Ramos (cell line): ENCODE results near the gene RAB8B.
"Not testable (repeated sequence)": the region's sequence is repeated elsewhere in the genome, so short reads cannot be mapped to it uniquely, and the experiment has no call there.

ENCODE experiments used
- in situ Hi-C: fragments of 300-500 bp; cut with MboI; formaldehyde crosslinking; loops from one replicate; pipeline ENCODE4 v1.14.3; 2022; ENCODE audit warnings: low sequenced_read_pairs; ENCODE audit not compliant: unreplicated experiment

Gene RAB8B

DNA sequence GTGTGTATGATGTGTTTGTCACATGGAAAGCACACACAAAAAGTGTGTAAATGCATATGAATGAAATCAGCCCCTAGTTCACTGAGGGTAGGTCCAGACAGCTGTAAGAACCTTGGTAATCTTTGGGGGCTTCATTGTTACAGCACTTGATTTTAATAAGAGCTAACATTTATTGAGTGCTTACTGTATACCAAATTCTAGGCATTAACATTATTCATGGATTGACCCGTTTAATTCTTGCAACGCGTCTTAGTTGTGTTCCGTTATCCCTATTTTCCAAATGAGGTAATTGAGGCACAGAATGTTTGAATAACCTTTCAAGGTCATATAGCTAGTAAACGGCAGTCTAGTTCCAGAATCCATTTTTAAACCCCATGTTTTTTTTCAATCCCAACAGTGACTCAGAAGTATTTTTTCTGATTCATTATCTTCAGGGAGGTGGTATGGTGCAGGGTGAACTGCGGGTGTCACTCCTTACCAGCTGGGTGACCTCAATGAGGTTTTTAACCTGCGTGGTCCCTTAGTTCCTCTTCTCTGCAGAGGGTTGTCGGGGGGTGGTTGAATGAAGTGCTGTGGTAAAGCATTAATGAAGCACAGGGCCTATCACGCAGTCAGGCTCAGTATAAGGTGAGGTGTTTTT is 14.2 kb downstream of the RAB8B start:
- in situ Hi-C loops: no loop called here

DNA sequence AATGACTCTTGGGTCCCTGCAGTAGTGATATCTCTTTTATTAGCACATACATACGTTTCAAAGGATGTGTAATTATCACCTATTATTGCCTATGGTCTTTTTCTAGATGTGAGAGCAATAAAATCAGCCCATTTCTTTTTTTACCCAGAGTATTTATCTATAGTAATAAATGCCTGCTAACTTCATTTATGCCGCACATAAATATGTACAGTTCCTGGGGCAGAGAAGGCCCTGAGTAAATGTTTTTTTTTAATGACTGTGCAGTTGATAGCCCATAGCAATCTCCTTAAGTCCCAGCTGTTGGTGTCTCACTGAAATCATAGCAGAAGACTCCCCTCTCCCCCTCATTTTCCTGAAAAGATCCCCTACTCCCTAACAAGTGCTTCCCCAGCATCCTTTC is 16.7 kb downstream of the RAB8B start:
- in situ Hi-C loops: no loop called here

DNA sequence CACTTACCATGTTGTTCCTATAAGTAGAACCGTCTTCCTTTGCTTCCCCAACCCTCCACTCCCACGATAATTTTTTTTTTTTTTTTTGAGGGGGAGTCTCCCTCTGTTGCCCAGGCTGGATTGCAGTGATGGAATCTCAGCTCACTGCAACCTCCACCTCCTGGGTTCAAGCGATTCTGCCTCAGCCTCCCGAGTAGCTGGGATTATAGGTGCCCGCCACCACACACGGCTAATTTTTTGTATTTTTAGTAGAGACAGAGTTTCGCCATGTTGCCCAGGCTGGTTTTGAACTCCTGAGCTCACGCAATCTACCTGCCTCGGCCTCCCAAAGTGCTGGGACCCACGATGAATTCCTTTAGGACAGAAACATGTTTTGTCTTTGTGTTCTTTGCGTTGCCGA is 19.4 kb downstream of the RAB8B start:
- in situ Hi-C loops: not testable (repeated sequence)

DNA sequence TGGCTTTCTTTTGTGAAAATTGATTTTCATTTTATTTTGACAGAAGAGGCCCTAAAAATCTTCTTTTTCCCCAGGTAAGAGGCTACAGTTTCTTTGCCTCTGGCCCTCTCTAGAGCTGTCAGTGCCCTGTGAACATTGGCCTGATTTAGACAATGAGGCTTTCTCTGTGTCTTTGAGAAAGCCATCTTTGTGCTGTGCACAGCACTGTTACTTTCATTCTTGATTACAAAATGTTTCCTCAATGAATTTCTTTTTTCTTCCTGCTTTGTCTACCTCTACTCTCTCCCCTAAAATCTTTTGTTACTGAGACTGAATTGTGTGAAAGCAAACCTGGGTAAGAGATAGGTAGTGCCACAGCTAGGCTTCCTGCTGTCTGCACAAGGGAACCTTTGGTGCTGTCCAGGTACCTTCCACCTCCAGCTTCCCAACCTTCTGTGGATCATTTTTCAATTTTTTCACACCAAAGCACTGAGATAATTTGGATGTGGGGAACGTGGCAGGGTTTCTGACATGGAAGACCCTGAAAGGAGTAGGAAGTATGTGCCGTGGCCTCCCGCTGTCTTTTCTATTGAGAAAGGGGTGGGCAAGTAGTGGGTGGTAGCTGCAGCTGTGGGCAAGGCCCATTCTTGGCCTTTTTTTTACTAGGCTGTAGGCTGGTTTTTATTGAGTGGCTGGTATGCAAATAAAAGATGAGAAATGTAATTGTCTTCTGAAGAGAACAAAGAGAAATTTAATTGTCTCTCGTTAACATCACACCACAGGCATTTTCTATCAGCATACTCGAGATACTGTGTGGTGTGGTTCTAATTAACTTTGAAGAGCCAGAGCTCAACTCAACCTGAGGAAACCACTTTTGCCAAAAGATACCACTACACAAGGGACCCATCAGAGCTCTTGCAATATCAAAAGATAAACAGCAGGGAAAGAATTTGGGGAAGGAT is 21.0 kb downstream of the RAB8B start:
- in situ Hi-C loops: no loop called here

DNA sequence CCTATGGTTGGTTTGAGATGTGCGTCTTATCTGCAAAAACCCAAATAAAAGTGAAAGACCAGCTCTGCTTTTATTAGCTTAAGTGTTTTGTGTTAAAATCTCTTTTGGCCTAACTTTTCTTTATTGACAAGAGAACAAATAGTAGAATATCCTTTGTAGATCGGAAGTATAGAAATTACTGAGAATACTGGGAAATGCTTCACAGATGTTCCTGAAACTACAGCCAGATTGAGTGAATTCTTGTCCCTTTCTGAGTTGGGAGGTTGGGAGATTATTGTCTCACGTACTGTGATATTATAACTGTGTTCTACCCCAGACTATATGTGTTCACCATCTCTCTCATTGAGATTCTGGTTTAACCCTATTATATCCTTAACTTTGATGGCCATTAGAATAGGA is 21.7 kb downstream of the RAB8B start:
- in situ Hi-C loops: no loop called here

DNA sequence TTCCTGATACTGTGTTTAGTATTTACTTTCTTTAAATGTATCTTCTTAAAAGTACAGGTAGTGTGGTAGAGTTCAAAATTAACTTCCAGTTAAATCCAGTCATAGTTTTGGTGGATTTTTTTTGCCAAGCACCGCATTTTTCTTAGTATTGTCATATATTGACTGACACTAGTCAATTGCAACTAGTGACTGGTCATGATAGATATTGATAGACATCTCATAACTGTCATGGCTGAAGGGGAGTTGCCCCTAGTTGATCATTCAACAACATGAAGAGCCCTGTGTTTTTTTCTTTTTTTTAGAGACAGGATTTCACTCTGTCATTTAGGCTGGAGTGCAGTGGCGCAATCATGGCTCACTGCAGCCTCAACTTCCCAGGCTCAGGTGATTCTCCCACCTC is 22.1 kb downstream of the RAB8B start:
- in situ Hi-C loops: no loop called here

DNA sequence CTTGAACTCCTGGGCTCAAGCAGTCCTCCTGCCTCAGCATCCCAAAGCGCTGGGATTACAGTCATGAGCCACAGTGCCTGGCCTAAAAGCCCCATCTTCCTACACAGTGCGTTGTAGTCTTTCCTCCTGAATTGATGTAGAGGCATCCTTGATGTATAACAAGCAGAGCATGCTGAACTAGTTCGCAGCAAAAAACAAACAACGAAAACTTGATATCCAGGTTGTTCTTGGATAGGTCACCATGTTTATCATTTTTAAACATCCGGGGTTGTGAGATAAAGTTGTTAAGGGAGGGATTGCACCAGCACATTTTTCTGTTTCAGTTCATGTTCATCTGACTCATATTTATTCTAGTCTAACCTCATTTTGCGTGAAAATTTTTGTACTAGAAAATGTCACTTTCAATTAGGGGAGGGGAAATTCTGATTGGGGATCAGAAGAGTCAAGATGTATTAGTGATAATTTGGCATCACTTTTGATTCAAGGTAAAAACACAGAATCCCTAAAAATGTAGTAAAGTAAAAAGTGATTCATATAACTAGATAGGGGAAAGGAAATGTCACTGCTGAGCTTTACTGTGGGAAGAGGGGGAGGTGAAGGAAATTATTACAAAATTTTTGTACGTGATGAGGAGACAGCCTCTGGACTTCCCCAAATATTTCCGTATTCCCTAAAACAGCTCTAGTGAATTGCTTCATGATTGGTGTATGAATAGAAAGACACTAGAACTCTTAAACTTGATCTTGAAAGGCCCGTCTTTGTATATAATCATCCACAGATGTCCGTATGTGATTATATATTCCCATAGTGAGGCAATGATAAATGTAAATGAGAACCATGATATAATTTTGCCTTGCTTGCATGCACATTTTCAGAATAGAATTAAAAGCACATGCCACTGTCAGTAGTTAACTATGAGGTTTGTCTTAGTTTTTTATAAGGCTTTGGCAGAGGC is 22.9 kb downstream of the RAB8B start:
- in situ Hi-C loops: no loop called here

DNA sequence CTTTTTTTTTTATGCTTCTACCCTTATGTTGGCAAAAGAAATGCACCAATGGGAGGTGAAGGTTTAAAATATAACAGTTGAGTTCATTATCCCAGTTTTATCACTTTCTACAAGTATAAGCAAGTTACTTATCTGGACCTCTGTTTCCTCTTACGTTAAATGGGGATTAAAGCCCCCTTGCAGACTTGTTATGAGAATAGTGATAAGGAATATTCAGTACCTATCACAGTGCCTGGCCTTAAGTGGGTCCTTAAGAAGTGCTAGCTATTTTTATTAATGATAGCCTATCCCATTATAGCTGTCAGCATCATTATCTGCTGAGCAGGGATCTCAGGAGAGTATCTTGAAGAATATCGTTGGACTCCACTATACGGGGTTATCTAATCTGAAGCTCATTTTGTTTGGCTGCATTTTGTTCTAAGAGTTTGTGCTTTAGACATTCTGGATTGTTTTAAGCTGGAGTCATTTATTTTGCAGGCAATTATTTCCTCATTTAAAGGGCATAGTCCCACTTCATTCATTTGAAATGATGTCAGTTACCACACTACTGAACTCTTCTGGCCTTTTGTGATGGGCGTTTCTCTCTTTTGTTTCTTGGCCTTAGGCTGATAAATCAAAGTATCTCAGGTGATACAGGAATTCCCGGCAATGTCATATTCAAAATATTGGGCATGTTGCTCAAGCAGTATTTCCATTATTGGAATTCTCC is 28.8 kb downstream of the RAB8B start:
- in situ Hi-C loops: no loop called here

DNA sequence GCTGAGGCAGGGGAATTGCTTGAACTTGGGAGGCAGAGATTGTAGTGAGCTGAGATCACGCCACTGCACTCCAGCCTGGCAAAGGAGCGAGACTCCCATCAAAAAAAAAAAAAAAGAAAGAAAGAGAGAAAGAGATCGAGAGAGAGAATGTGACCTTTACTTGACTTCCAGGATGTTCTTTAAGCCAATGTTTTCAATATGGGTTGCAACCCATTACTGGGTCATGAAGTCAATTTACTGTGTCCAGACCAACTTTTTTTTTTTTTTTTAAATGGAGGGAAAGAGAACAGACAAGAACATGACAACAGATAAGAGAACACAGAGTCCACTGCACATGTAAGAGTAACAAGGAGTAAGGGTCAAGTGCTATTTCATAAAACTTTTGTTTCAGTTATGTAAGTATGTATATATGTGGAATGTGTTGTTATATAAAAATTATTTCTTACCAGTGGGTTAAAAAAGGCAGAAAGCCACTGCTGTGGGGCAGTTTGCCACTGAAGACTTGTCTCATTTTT is 29.8 kb downstream of the RAB8B start:
- in situ Hi-C loops: no loop called here

DNA sequence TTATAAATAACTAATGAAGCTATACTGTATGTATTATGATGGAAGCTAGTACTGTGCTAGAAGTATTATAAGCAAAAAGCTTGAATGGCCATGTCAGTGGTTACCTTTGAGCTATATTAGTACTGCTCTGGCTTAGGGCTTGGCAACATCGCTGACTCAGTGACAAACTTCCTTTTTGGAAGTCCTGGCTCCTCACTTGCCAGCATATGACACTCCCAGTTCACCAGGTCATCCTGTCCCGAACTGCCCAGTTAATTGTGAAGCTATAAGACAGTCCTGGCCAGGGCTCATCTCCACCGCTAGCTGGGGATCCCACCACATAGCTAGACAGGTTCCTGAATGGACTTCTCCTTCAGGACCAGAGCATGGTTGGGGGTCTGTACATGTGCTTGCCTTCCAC is 31.9 kb downstream of the RAB8B start:
- in situ Hi-C loops: no loop called here

DNA sequence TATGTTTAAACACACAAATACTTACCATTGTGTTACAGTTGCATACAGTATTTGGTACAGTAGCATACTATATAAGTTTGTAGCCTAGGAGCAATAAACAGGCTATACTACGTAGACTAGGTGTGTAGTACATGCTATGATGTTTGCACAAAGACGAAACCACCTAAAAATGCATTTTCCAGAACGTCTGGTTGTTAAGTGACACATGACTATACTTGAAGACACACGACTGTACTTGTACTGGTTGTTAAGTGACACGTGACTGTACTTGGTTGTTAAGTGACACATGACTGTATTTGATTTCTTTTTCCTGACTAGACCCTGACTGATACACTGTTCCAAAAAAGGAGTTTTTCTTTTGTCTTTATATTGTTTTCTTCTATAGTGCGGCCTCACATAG is 34.1 kb downstream of the RAB8B start:
- in situ Hi-C loops: no loop called here

DNA sequence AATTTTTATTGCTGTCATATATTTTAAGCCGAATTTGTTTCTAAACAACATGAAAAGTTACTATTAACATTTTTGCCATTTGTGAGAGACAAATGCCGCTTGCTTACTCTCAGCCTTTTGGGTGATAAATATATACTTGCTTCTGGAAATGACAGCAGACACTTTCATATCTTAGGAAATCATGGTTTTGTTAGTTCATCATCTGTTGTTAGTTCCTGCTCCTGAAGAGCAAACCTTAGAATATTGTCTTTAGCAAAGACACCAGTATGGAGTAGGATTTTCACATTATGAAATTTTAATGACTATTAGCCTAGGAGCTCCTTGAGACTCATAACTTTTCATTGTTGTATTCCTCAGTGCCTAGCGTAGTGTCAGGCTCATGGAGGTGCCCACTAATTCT is 36.0 kb downstream of the RAB8B start:
- in situ Hi-C loops: no loop called here

DNA sequence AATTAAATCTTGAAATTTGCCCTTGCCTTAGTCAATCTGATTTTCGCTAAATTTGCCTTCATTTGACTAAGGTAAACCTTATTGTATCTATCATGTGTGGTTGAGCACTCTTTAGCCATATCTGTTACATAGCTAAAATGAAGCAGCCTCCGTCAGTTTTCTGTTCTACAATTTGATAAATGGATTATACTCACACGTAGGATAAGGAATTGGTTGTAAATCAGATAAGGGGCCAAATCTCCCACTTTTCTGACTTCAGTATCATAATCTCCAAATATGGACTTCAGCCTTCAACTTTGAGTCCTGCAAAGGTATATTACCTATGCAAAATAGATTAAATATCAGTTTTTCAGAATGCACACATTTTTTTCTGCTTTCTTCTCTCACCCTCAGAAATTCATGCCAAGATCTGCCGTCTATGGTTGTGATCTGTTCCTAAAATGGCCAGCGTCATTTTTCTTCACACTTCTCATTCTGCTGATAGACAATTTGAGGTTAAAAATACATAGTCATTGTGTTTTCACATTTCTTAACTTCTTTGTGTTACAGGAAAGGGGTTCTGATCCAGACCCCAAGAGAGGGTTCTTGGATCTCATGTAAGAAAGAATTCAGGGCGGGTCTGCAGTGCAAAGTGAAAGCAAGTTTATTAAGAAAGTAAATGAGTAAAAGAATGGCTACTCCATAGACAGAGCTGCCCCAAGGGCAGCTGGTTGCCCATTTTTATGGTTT is 36.9 kb downstream of the RAB8B start:
- in situ Hi-C loops: no loop called here

DNA sequence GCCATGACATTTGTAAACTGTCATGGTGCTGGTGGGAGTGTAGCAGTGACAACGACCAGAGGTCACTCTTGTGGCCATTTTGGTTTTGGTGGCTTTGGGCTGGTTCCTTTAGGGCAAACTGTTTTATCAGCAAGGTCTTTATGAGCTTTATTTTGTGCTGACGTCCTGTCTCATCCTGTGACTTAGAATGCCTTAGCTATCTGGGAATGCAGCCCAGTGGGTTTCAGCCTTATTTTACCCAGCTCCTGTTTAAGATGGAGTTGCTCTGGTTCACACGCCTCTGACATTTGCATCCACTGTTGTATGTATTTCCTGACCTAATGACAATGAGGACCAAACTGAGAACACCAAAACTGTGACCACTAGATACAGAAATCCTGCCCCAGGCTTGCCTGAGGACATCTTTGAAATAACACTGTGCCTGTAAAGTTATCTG is 37.6 kb downstream of the RAB8B start:
- in situ Hi-C loops: no loop called here

DNA sequence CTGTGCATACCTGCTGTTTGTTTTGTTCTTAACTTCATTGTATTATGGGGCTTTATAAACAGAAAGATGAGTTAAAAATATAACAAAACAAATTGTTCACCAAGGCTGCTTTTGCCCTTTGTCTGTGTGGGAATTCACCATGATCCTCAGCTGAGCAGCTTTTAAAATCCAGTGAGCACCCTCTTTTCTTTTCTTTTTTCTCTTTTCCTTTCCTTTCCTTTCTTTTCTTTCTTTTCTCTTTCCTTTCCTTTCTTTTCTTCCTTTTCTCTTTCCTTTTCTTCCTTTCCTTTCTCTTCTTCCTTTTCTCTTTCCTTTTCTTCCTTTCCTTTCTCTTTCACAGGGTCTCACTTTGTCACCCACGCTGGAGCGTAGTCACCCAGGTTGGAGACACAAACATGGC is 38.3 kb downstream of the RAB8B start:
- in situ Hi-C loops: no loop called here

DNA sequence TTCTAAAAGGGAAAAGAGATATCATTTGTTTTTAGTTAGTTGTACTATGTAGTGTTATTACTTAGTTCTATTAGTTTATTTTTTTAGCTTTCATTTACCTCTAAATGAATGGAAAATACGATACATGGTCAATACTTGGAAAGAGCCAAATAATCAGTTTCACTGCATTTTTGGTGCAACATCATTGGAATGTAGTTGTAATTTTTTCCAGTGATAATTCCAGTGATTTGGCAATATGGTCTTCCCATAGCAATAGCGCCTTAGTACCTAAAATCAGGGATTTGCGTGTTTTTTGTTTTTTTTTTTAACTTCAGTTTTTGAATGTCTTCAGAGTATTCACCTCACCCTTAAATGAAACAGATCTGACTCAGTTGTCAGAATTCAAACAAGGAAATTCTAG is 41.8 kb downstream of the RAB8B start:
- in situ Hi-C loops: no loop called here

DNA sequence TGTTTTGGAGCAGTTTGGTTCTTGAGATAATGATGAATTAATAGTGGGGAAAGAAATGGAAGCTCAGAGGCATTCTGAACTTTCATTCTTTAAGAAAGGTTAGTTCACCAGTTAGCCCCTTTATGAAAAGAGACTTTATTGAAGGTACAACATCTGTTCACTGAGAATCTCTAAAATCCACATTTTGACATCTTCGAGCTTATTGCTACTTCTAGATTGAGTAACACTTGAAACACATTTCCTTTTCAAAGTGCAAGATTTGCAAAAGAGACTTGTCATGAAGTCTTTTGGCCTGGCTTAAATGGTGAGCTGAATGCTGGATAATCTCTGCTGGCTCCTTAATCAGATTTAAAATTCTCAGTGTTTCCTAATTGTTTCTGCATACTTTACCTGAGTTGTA is 42.3 kb downstream of the RAB8B start:
- in situ Hi-C loops: no loop called here

DNA sequence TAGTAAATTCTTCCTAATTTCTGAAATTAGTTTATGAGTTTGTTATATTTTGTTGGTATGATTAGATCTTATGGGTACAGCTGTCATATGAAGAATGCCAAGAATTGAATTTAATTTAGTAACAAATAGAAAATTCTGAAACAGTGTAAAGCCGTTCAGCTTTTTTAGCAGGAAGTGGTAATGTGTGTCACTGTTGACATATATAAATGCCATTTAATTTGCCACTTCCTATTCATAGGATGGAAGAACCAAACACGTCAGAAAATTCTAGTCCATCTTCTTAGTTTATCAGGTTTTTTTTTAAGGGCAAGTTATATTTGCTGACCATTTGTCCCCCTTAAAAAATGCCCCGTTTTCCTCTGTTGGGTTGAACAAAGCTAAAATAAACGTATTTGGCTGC is 43.0 kb downstream of the RAB8B start:
- in situ Hi-C loops: no loop called here

DNA sequence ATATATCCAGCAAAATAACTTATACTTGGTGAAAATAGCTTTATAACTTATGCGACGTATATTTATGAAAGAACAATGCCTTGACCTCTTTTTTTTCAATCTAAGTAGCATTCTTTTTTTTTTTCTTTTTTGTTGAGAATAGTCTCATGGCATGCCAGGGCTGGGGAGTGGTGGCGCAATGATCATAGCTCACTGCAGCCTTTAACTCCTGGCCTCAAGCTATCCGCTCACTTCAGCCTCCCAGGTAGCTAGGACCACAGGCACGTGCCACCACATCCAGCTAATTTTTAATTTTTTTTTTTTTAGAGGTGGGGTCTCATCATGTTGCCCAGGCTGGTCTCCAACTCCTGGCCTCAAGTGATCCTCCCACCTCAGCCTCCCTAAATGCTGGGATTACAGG is 43.5 kb downstream of the RAB8B start:
- in situ Hi-C loops: no loop called here
